ENCODE measurements around the gene SH3BP4.

The SH3BP4 gene

DNA sequence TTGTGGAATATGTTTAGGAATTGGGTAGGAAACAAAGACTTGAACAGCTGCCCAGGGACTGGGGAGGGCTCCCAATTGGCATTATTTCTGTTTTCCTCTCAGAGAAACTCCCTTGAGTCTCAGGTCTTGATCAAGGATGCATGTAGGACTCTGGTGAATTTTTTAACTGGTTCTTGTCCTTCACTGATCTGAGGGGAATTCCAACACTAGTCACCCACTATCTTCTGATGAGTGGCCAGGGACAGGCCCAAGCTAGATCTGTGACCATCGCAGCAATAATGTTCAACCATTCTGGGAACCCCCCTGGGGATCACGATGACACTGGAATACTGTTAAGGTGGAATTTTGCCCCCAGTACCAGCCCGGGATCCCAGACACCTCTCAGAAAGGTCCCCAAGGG is 132.0 kb downstream of the SH3BP4 start:
- no peak for TF ChIP-seq CTCF (IDR thresholded peaks at IDR 0.05; ENCODE audit: low read depth, low read length)
- Histone ChIP-seq H3K4me3 (ENCODE audit: low read depth, low read length) (no peak overlapping the region), H3K27me3 (no peaks in the 10 kb centered on the region), H3K4me1 (no peaks in the 10 kb centered on the region), H3K9me3 (no peaks in the 10 kb centered on the region), H3K36me3 (no peaks in the 10 kb centered on the region)
- DNase-seq: no peak

- Histone ChIP-seq H3K9me3 (no peaks in the 10 kb centered on the region), H3K36me3 (no peaks in the 10 kb centered on the region), H3K27me3 (no peaks in the 10 kb centered on the region), H3K4me3 (ENCODE audit: low read depth, low read length) (no peak overlapping the region), H3K4me1 (no peaks in the 10 kb centered on the region)
- TF ChIP-seq CTCF (IDR thresholded peaks at IDR 0.05; ENCODE audit: low read depth, low read length): no peak
- no peak for DNase-seq
Observed at GRCh38 chr2:235084424-235084823, 132.6 kb downstream of the SH3BP4 start.

DNA sequence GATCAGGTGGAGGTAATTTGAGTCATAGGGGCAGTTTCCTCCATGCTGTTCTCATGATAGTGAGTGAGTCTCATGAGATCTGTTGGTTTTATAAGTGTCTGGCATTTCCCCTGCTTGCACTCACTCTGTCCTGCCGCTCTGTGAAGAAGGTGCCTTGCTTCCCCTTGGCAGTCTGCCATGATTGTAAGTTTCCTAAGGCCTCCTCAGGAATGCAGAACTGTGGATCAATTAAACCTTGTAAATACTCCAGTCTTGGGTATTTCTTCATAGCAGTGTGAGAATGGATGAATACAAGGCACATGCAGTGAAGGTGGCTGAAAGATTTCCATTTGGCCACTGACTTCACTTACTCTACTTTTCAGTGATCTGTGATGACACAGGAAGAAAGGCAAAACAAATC is 133.7 kb downstream of the SH3BP4 start:
- no peaks in the 10 kb centered on the region for H3K9me3 ChIP-seq
- H3K4me3 ChIP-seq (ENCODE audit: low read depth, low read length): no peak overlapping the region
- no peak for DNase-seq
- no peaks in the 10 kb centered on the region for H3K27me3 ChIP-seq
- H3K4me1 ChIP-seq: no peaks in the 10 kb centered on the region
- no peak for TF ChIP-seq CTCF (IDR thresholded peaks at IDR 0.05; ENCODE audit: low read depth, low read length)
- no peaks in the 10 kb centered on the region for H3K36me3 ChIP-seq

- Histone ChIP-seq H3K27me3 (no peaks in the 10 kb centered on the region), H3K36me3 (no peaks in the 10 kb centered on the region), H3K4me1 (no peaks in the 10 kb centered on the region), H3K9me3 (no peaks in the 10 kb centered on the region), H3K4me3 (ENCODE audit: low read depth, low read length) (no peak overlapping the region)
- no peak for DNase-seq
- TF ChIP-seq CTCF (IDR thresholded peaks at IDR 0.05; ENCODE audit: low read depth, low read length): no peak
Observed at GRCh38 chr2:235086481-235087184, 134.8 kb downstream of the SH3BP4 start.

DNA sequence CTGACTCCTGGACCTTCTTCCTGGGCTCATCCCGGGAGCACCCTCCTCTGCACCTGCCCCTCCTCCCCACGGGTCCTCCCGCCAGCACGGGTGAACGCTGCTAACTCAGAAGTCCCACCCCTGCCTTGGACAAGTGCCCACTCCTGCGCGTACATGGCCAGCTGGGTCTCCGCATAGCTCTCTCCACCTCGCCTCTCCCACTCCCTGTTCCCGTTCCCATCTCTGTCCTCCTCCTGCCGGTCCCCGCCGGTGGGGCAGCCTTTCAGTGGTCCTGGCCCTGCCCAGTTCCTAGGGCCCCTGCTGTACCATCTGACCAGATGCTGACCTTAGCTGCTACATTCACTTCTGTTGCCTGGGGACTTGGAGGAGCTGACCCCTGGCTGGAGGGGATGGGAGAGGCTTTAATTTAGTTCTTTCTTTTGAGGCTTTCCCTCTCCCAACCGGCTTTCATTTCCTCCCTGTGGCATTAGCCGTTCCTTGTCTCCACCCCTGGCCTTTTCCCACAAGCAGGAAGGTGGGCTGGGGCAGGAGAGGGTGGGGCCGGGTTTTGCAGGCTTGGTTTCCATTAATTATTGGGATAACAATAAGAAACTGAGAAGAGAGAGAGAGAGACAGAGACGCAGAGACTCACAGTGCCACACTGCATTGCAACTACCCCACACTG is 136.1 kb downstream of the SH3BP4 start:
- Histone ChIP-seq H3K4me1 (no peaks in the 10 kb centered on the region), H3K9me3 (no peaks in the 10 kb centered on the region), H3K4me3 (ENCODE audit: low read depth, low read length) (no peak overlapping the region), H3K36me3 (no peaks in the 10 kb centered on the region), H3K27me3 (no peaks in the 10 kb centered on the region)
- TF ChIP-seq CTCF (IDR thresholded peaks at IDR 0.05; ENCODE audit: low read depth, low read length): no peak
- peak; percentile 25 for DNase-seq

DNA sequence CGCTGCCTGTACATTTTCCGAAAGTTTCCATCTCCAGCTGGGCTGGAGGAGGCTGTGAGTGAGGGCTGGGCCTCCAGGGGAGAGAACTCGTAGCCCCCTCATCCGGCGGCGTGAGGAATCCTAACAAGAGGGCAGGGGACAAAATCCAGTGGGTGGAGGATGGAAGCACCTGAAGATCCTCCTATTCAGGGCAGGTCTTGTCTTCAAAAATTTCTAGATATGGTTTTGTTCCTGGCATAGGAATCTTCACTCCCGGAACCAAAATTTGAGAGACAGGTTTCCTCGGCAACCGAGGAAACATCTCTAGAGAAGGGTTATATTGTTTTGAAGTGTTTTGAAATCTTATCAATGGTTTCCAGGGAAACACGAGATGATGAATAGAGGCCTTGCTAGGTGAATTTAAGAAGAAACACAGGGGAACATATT is 136.7 kb downstream of the SH3BP4 start:
- TF ChIP-seq CTCF (IDR thresholded peaks at IDR 0.05; ENCODE audit: low read depth, low read length): no peak
- no peaks in the 10 kb centered on the region for H3K36me3 ChIP-seq
- no peaks in the 10 kb centered on the region for H3K27me3 ChIP-seq
- no peak for DNase-seq
- H3K9me3 ChIP-seq: no peaks in the 10 kb centered on the region
- H3K4me3 ChIP-seq (ENCODE audit: low read depth, low read length): no peak overlapping the region
- H3K4me1 ChIP-seq: no peaks in the 10 kb centered on the region
